Stimulated activated naive CD8-positive, alpha-beta T cell treated with anti-CD3 and anti-CD28 coated beads, Interleukin-15, amount 100 ng/mL, for 72 hours (primary cell): ENCODE measurements around the gene TBC1D20.
"Not testable (repeated sequence)": the region's sequence is repeated elsewhere in the genome, so short reads cannot be mapped to it uniquely, and the experiment has no call there.

Source experiments
- ATAC-seq: fragments of 150-1000 bp; cut with Tn5 transposase; 2 replicates; pipeline ENCODE4 v1.10.0; 2021; ENCODE audit warnings: mild to moderate bottlenecking, moderate library complexity
- DNase-seq, 2 donors: peaks; one replicate each; pipeline ENCODE4 v3.0.0; 2021 to 2022
- H3K27ac Mint-ChIP-seq, 2 donors: one replicate each; pipeline ENCODE4 v1.8.0; 2022; ENCODE audit warnings: mild to moderate bottlenecking in 2 of 2, mixed read lengths in 2 of 2, moderate library complexity in 2 of 2
- H3K27me3 Mint-ChIP-seq: one replicate; pipeline ENCODE4 v1.8.0; 2022; ENCODE audit warnings: mixed read lengths
- H3K4me1 Mint-ChIP-seq: one replicate; pipeline ENCODE4 v1.8.0; 2022; ENCODE audit warnings: mild to moderate bottlenecking, mixed read lengths
- H3K4me3 Mint-ChIP-seq, 2 donors: one replicate each; pipeline ENCODE4 v1.8.0; 2022; ENCODE audit warnings: mild to moderate bottlenecking in 2 of 2, mixed read lengths in 2 of 2, moderate library complexity in 1 of 2
- H3K9me3 Mint-ChIP-seq, 2 donors: one replicate each; pipeline ENCODE4 v1.8.0; 2022; ENCODE audit warnings: mixed read lengths in 2 of 2

The TBC1D20 gene

GRCh38 chr20:462199-462991 lies at the start of gene TBC1D20:
TSS of gene TBC1D20 (minus strand) at chr20:462533. CDS start at chr20:462405, 128 bp downstream.
- Mint-ChIP-seq H3K9me3 (peaks cover 3% of the 10 kb centered on the region in 2 donors), H3K27ac (peak within 1 kb of the TSS; percentile 93 to 95), H3K4me1 (peaks cover 48% of the 10 kb centered on the region), H3K27me3 (peaks cover 4% of the 10 kb centered on the region), H3K4me3 (peak within 1 kb of the TSS; percentile 91 to 96)
- DNase-seq (peak; percentile 85 to 88), ATAC-seq (peak; percentile 98)

GRCh38 chr20:510328-511057 lies 48.2 kb upstream of the TBC1D20 start:
- H3K4me3 Mint-ChIP-seq, ATAC-seq, H3K9me3 Mint-ChIP-seq, H3K27me3 Mint-ChIP-seq, DNase-seq: not testable (repeated sequence)
- Mint-ChIP-seq H3K4me1 (peaks cover 37% of the 10 kb centered on the region), H3K27ac (peak overlapping the region in 1 of 2 donors; percentile 19)

GRCh38 chr20:508364-508787 lies 46.0 kb upstream of the TBC1D20 start:
- not testable (repeated sequence) for H3K27ac Mint-ChIP-seq, DNase-seq, H3K9me3 Mint-ChIP-seq, H3K4me3 Mint-ChIP-seq, ATAC-seq, H3K27me3 Mint-ChIP-seq
- peaks cover 26% of the 10 kb centered on the region for H3K4me1 Mint-ChIP-seq

GRCh38 chr20:507761-508332 lies 45.5 kb upstream of the TBC1D20 start:
- Mint-ChIP-seq H3K4me1 (peaks cover 24% of the 10 kb centered on the region), H3K4me3 (no peak overlapping the region), H3K27me3 (no peaks in the 10 kb centered on the region), H3K9me3 (no peaks in the 10 kb centered on the region), H3K27ac (no peak overlapping the region)
- DNase-seq (no peak), ATAC-seq (no peak)

GRCh38 chr20:507006-507758 lies 44.8 kb upstream of the TBC1D20 start:
- DNase-seq, result no peak
- H3K27me3 Mint-ChIP-seq, result no peaks in the 10 kb centered on the region
- H3K9me3 Mint-ChIP-seq, result no peaks in the 10 kb centered on the region
- no peak overlapping the region for H3K27ac Mint-ChIP-seq
- ATAC-seq, result no peak
- H3K4me1 Mint-ChIP-seq, result peaks cover 22% of the 10 kb centered on the region
- no peak overlapping the region for H3K4me3 Mint-ChIP-seq

- DNase-seq, result no peak
- H3K4me1 Mint-ChIP-seq, result peaks cover 4% of the 10 kb centered on the region
- no peak for ATAC-seq
- no peak overlapping the region for H3K4me3 Mint-ChIP-seq
- H3K27me3 Mint-ChIP-seq, result no peaks in the 10 kb centered on the region
- H3K27ac Mint-ChIP-seq, result no peak overlapping the region
- no peaks in the 10 kb centered on the region for H3K9me3 Mint-ChIP-seq
Observed at GRCh38 chr20:504632-505075, 42.3 kb upstream of the TBC1D20 start.

- H3K4me3 Mint-ChIP-seq, result no peak overlapping the region
Observed at GRCh38 chr20:503048-503737, 40.9 kb upstream of the TBC1D20 start.

GRCh38 chr20:497979-498378 lies 35.6 kb upstream of the TBC1D20 start:
- Mint-ChIP-seq H3K9me3 (no peaks in the 10 kb centered on the region), H3K4me3 (no peak overlapping the region), H3K4me1 (no peaks in the 10 kb centered on the region), H3K27ac (no peak overlapping the region), H3K27me3 (no peaks in the 10 kb centered on the region)
- DNase-seq, result no peak
- no peak for ATAC-seq

More at GRCh38 chr20:503048-503737, 40.9 kb upstream of the TBC1D20 start:
- DNase-seq (no peak), ATAC-seq (no peak)
- Mint-ChIP-seq H3K4me1 (no peaks in the 10 kb centered on the region), H3K9me3 (no peaks in the 10 kb centered on the region), H3K27ac (no peak overlapping the region), H3K27me3 (no peaks in the 10 kb centered on the region)

GRCh38 chr20:496126-496696 lies 33.9 kb upstream of the TBC1D20 start:
- H3K9me3 Mint-ChIP-seq, result no peaks in the 10 kb centered on the region
- ATAC-seq (no peak), DNase-seq (no peak)
- no peaks in the 10 kb centered on the region for H3K4me1 Mint-ChIP-seq
- no peaks in the 10 kb centered on the region for H3K27me3 Mint-ChIP-seq
- no peak overlapping the region for H3K4me3 Mint-ChIP-seq
- no peak overlapping the region for H3K27ac Mint-ChIP-seq

- no peak for ATAC-seq
Observed at GRCh38 chr20:492159-492558, 29.8 kb upstream of the TBC1D20 start.

GRCh38 chr20:487655-488054 lies 25.3 kb upstream of the TBC1D20 start:
- ATAC-seq, result no peak
- H3K27ac Mint-ChIP-seq, result no peak overlapping the region
- H3K4me3 Mint-ChIP-seq, result no peak overlapping the region
- H3K27me3 Mint-ChIP-seq, result no peaks in the 10 kb centered on the region
- no peaks in the 10 kb centered on the region for H3K9me3 Mint-ChIP-seq
- no peak for DNase-seq
- H3K4me1 Mint-ChIP-seq, result peaks cover 4% of the 10 kb centered on the region

More at GRCh38 chr20:492159-492558, 29.8 kb upstream of the TBC1D20 start:
- no peaks in the 10 kb centered on the region for H3K4me1 Mint-ChIP-seq
- H3K4me3 Mint-ChIP-seq, result no peak overlapping the region
- no peak for DNase-seq
- no peaks in the 10 kb centered on the region for H3K27me3 Mint-ChIP-seq
- H3K27ac Mint-ChIP-seq, result no peak overlapping the region
- H3K9me3 Mint-ChIP-seq, result no peaks in the 10 kb centered on the region

GRCh38 chr20:483815-484644 lies 21.7 kb upstream of the TBC1D20 start:
- Mint-ChIP-seq H3K27ac (peak overlapping the region in 1 of 2 donors; percentile 38), H3K9me3 (no peaks in the 10 kb centered on the region), H3K4me1 (peaks cover 30% of the 10 kb centered on the region), H3K4me3 (no peak overlapping the region), H3K27me3 (no peaks in the 10 kb centered on the region)
- no peak for DNase-seq
- no peak for ATAC-seq

GRCh38 chr20:481167-481566 lies 18.8 kb upstream of the TBC1D20 start:
- Mint-ChIP-seq H3K4me1 (peaks cover 36% of the 10 kb centered on the region), H3K27ac (peak overlapping the region in 1 of 2 donors; percentile 86), H3K9me3 (no peaks in the 10 kb centered on the region), H3K27me3 (no peaks in the 10 kb centered on the region), H3K4me3 (no peak overlapping the region)
- ATAC-seq (peak; percentile 54), DNase-seq (no peak)

GRCh38 chr20:480044-480443 lies 17.7 kb upstream of the TBC1D20 start:
- Mint-ChIP-seq H3K27ac (no peak overlapping the region), H3K4me3 (no peak overlapping the region), H3K9me3 (no peaks in the 10 kb centered on the region), H3K4me1 (peaks cover 40% of the 10 kb centered on the region), H3K27me3 (no peaks in the 10 kb centered on the region)
- no peak for ATAC-seq
- no peak for DNase-seq
